Spleen (tissue), 11 donors: ENCODE results near the gene PARD6G. TPM values are rescaled to one million over a fixed set of nuclear protein-coding genes. Genes with fewer than 3 reads are reported as not detected.

Source experiments
- DNase-seq: peaks from one replicate; pipeline ENCODE4 v3.0.0-alpha.2; 2020
- H3K27ac ChIP-seq, 8 donors: fragments of 200-600 bp; sonication (generic) in 7 of 8; 1 replicate in 4 of 8; 2 replicates in 4 of 8; pipeline versions ENCODE4 v1.5.0 to v1.8.0; 2016 to 2021; ENCODE audit warnings: inconsistent platforms in 4 of 8, mild to moderate bottlenecking in 4 of 8, moderate library complexity in 1 of 8
- H3K27me3 ChIP-seq, 7 donors: fragments of 200-600 bp; sonication (generic) in 6 of 7; replicated peaks in 1 of 7; 1 replicate in 4 of 7; 2 replicates in 3 of 7; pipeline versions ENCODE4 v1.5.0 to v1.8.0; 2016 to 2021; ENCODE audit warnings: inconsistent platforms in 3 of 7, mild to moderate bottlenecking in 1 of 7
- H3K36me3 ChIP-seq, 6 donors: fragments of 200-600 bp; sonication (generic) in 5 of 6; 1 replicate in 4 of 6; 2 replicates in 2 of 6; pipeline versions ENCODE4 v1.5.0 to v1.8.0; 2016 to 2021; ENCODE audit warnings: inconsistent platforms in 2 of 6
- H3K4me1 ChIP-seq, 6 donors: fragments of 200-600 bp; sonication (generic) in 5 of 6; 1 replicate in 3 of 6; 2 replicates in 3 of 6; pipeline versions ENCODE4 v1.5.0 to v1.8.0; 2016 to 2021; ENCODE audit warnings: inconsistent platforms in 3 of 6
- H3K4me3 ChIP-seq, 8 donors: fragments of 200-600 bp; sonication (generic) in 7 of 8; 1 replicate in 4 of 8; 2 replicates in 4 of 8; pipeline versions ENCODE4 v1.5.0 to v1.8.0; 2016 to 2021; ENCODE audit warnings: inconsistent platforms in 4 of 8, mild to moderate bottlenecking in 4 of 8, moderate library complexity in 2 of 8
- H3K9me3 ChIP-seq, 8 donors: fragments of 200-600 bp; sonication (generic) in 7 of 8; 1 replicate in 4 of 8; 2 replicates in 4 of 8; pipeline versions ENCODE4 v1.5.0 to v1.8.0; 2016 to 2021; ENCODE audit warnings: inconsistent platforms in 4 of 8
- CTCF ChIP-seq, 11 experiments: fragments of 200-600 bp in 7 of 11; fragments of 450-650 bp in 4 of 11; sonication (generic) in 4 of 11; IDR thresholded peaks in 8 of 11; conservative IDR thresholded peaks in 3 of 11; 1 replicate in 7 of 11; 2 replicates in 4 of 11; pipeline versions ENCODE4 v1.4.0 to v1.8.0; 2016 to 2021; ENCODE audit warnings: antibody characterized with exemption in 11 of 11, inconsistent platforms in 4 of 11, mild to moderate bottlenecking in 1 of 11
- POLR2A ChIP-seq, 3 donors: fragments of 450-650 bp; IDR thresholded peaks; one replicate each; pipeline ENCODE4 v1.5.1; 2017; ENCODE audit warnings: antibody characterized with exemption in 3 of 3, mild to moderate bottlenecking in 1 of 3
- POLR2AphosphoS5 ChIP-seq, 3 donors: sonication (generic); formaldehyde crosslinking; IDR thresholded peaks; one replicate each; pipeline ENCODE4 v1.5.1; 2017; ENCODE audit warnings: antibody characterized with exemption in 3 of 3
- WGBS, 5 donors: extraction: QIAGEN DNeasy Blood & Tissue Kit in 3 of 5; methylation state at CpG; one replicate each; pipeline versions ENCODE4 v1.1.5 to v1.1.7; 2013 to 2018; 5-methylcytosine and 5-hydroxymethylcytosine counted together
- intact Hi-C: fragments of 100-400 bp; cut with DNase I; formaldehyde crosslinking; loops from one replicate; pipeline ENCODE4 v1.15.0; 2023; ENCODE audit warnings: low total_unique reads
- polyA plus RNA-seq, 3 donors: library from polyadenylated mRNA; stranded (reverse); fragments of 200-250 nt; gene quantifications; one replicate each; pipeline ENCODE4 v1.2.1, GENCODE V29; 2013
- total RNA-seq, 7 donors: library from RNA; depleted of rRNA in 3 of 7; stranded (reverse); fragments of >200 nt in 3 of 7; fragmentation: NEBNext Ultra II Directional in 4 of 7; extraction: Animal tissue kit (Norgen Biotek cat#: 25700) in 4 of 7; gene quantifications; one replicate each; pipeline versions ENCODE4 v1.1.0 to v1.2.1, GENCODE V29; 2016 to 2021
- donor health status: healthy with polysubstance abuse.
- donor health status: DM: no; HTN: no; CAD: no; lungs with moderate emphysema.
- donor health status: DM: no; HTN: no; CAD: no.
- donor health status: Bipolar disorder and iron deficiency.
- donor health status: healthy.
- donor health status: DM: no; HTN: no; CAD: no.
- donor health status: DM: yes; HTN: yes; CAD: no.

The PARD6G gene
- total and polyA plus RNA-seq, 10 donors = 0.30 to 6.8 (median 2.4) TPM

DNA sequence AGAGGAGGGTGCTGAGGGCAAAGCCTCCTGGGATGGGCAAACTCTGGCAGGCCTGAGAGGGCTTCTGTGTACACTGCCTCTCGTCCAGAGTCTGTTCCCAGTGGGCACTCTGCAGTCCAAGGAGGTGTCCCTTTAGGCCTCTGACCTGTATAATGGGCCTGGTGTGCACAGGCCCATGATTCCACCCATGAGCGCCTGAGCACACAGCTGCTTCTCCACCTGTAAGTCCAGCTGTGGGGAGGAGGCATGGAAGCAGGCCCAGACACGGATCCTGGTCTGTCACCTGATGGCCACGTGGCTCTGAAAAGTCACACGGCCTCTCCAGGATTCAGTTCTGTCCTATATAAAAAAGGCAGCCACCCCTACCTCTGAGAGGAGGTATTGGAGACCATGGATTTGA lies 57.0 kb downstream of the PARD6G start:
- Histone ChIP-seq H3K27ac (no peak overlapping the region), H3K4me3 (no peak overlapping the region), H3K4me1 (no peaks in the 10 kb centered on the region), H3K9me3 (no peaks in the 10 kb centered on the region), H3K36me3 (no peaks in the 10 kb centered on the region), H3K27me3 (peaks cover 0 to 5% (median 0%) of the 10 kb centered on the region in 7 donors)
- WGBS, 5 donors = 81 to 90% (median 86%) methylated on average over 4 to 5 of the region's 5 CpGs
- intact Hi-C loops = no loop called here
- TF ChIP-seq CTCF (IDR thresholded peaks at IDR 0.05 in 8 of 11, conservative IDR thresholded peaks at IDR 0.05 in 3 of 11) (no peak), POLR2AphosphoS5 (IDR thresholded peaks at IDR 0.05) (no peak), POLR2A (IDR thresholded peaks at IDR 0.05) (no peak)
- no peak for DNase-seq

DNA sequence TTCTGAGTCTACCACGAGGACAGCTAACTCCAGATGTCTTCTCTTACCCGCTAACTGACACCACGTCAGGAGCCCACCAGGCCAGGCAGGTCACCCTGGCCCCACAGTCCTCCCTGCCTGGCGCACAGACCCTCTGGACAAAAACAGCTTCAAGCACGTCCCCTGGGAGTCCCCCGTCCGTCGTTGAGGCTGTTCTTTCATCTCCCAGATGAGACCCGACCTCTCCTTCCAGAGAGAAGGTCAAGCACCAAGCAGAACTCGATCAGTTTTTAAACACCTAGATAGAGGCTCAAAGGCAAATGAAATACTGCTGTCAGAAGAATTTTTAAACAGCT lies 57.8 kb downstream of the PARD6G start:
- Histone ChIP-seq H3K27me3 (peaks cover 0 to 2% (median 0%) of the 10 kb centered on the region in 7 donors), H3K27ac (no peak overlapping the region), H3K36me3 (no peaks in the 10 kb centered on the region), H3K4me1 (no peaks in the 10 kb centered on the region), H3K9me3 (no peaks in the 10 kb centered on the region), H3K4me3 (no peak overlapping the region)
- DNase-seq = no peak
- WGBS, 5 donors = 80 to 90% (median 85%) methylated on average over 10 of the region's 10 CpGs
- TF ChIP-seq POLR2AphosphoS5 (IDR thresholded peaks at IDR 0.05) (no peak), POLR2A (IDR thresholded peaks at IDR 0.05) (no peak), CTCF (IDR thresholded peaks at IDR 0.05 in 8 of 11, conservative IDR thresholded peaks at IDR 0.05 in 3 of 11) (no peak)
- intact Hi-C loops = no loop called here

DNA sequence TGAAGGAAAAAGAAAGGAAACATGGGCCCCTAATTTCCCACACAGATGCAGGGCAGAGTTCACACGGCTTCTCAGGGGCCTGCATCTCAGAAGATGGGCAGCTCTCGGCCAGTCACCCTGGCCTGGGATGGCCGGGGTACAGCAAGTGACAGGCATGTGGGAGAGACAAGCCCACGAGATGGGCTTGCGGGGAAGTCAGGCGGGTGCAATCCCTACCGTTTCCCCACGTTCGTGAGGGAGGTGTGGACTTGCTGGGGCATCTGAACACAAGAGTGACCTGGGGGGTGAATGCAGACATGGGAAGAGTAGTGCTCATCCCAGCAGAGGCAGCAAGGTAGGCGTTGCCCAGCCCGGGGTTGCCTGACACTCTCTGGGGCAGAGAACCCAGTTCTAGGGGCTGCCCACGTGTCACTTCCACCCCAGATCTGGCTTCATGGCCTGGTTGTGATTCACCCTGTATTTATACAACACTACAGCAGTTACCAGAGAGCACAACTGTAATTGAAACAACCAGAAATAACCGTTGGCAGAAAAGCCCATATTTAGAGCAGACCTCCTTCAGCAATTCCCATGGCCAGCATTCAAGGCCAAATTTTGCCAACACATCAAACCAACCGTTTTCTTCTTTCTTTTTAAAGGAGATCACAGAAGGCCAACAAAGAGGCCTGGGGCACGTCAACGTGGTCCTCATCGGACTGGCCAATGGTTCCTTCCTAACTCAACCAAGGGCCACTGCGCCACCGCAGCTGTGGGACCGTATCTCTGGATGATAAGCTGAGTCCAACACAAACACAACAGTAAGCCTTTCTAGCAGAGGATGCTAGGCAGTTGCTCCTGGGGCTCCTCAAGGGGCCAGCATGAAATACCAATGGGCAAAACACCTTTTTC lies 58.4 kb downstream of the PARD6G start:
- intact Hi-C loops = no loop called here
- Histone ChIP-seq H3K4me3 (no peak overlapping the region), H3K36me3 (no peaks in the 10 kb centered on the region), H3K27ac (no peak overlapping the region), H3K27me3 (no peaks in the 10 kb centered on the region), H3K9me3 (no peaks in the 10 kb centered on the region), H3K4me1 (no peaks in the 10 kb centered on the region)
- WGBS, 5 donors = 86 to 93% (median 90%) methylated on average over 20 of the region's 20 CpGs
- TF ChIP-seq CTCF (IDR thresholded peaks at IDR 0.05 in 8 of 11, conservative IDR thresholded peaks at IDR 0.05 in 3 of 11) (no peak), POLR2A (IDR thresholded peaks at IDR 0.05) (no peak), POLR2AphosphoS5 (IDR thresholded peaks at IDR 0.05) (no peak)
- no peak for DNase-seq

- TF ChIP-seq POLR2A (IDR thresholded peaks at IDR 0.05) (no peak), CTCF (IDR thresholded peaks at IDR 0.05 in 8 of 11, conservative IDR thresholded peaks at IDR 0.05 in 3 of 11) (no peak), POLR2AphosphoS5 (IDR thresholded peaks at IDR 0.05) (no peak)
- no peaks in the 10 kb centered on the region for H3K9me3 ChIP-seq
- no peaks in the 10 kb centered on the region for H3K4me1 ChIP-seq
- intact Hi-C loops = no loop called here
- DNase-seq = no peak
- no peaks in the 10 kb centered on the region for H3K36me3 ChIP-seq
- H3K27me3 ChIP-seq = no peaks in the 10 kb centered on the region
- no peak overlapping the region for H3K4me3 ChIP-seq
- 88 to 96% (median 93%) methylated on average over 19 of the region's 19 CpGs for WGBS, 5 donors
- H3K27ac ChIP-seq = no peak overlapping the region
These were observed 59.2 kb downstream of the PARD6G start for GRCh38 chr18:80187956-80188642.
